HepG2 (cell line): ENCODE data around the gene IL27RA. TPM values are rescaled to one million over a fixed set of nuclear protein-coding genes. Genes with fewer than 3 reads are reported as not detected.

Experiments
- CHD2 ChIP-seq: IDR thresholded peaks from 2 replicates; pipeline ENCODE4 v1.6.1; 2011; ENCODE audit warnings: low read depth, low read length, improper control_type of control experiment
- DMTF1 ChIP-seq: sonication (generic); formaldehyde crosslinking; IDR thresholded peaks from 2 replicates; pipeline ENCODE4 v1.4.0; 2020; ENCODE audit warnings: mild to moderate bottlenecking, missing genetic modification reagents
- HDAC1 ChIP-seq: sonication (generic); formaldehyde crosslinking; IDR thresholded peaks from 2 replicates; pipeline ENCODE4 v1.5.1; 2020; ENCODE audit warnings: mild to moderate bottlenecking, missing genetic modification reagents
- HNF4G ChIP-seq, 2 experiments: sonication (generic) in 1 of 2; formaldehyde crosslinking in 1 of 2; IDR thresholded peaks; 2 replicates each; pipeline versions ENCODE4 v1.4.0 to v1.6.1; 2011 to 2020; ENCODE audit warnings: borderline replicate concordance in 2 of 2, low read depth in 2 of 2, mild to moderate bottlenecking in 2 of 2, low read length in 1 of 2, missing genetic modification reagents in 1 of 2, moderate library complexity in 1 of 2
- PATZ1 ChIP-seq: sonication (generic); formaldehyde crosslinking; IDR thresholded peaks from 2 replicates; pipeline ENCODE4 v1.4.0; 2020; ENCODE audit warnings: missing genetic modification reagents
- PAWR ChIP-seq: sonication (generic); formaldehyde crosslinking; IDR thresholded peaks from 2 replicates; pipeline ENCODE4 v1.4.0; 2020; ENCODE audit warnings: missing genetic modification reagents, mild to moderate bottlenecking, borderline replicate concordance
- RERE ChIP-seq: IDR thresholded peaks from 2 replicates; pipeline ENCODE4 v1.6.1; 2016; ENCODE audit warnings: low read depth, missing genetic modification reagents, missing compliant biosample characterization
- SKI ChIP-seq: fragments of 450-650 bp; IDR thresholded peaks from one replicate; pipeline ENCODE4 v1.6.1; 2018; ENCODE audit warnings: mild to moderate bottlenecking; ENCODE audit not compliant: partially characterized antibody
- SMAD3 ChIP-seq: sonication (generic); formaldehyde crosslinking; IDR thresholded peaks from 2 replicates; pipeline ENCODE4 v1.4.0; 2020; ENCODE audit warnings: missing genetic modification reagents
- TFDP1 ChIP-seq: IDR thresholded peaks from 2 replicates; pipeline ENCODE4 v1.6.1; 2016; ENCODE audit warnings: missing compliant biosample characterization, missing genetic modification reagents, borderline replicate concordance
- ZBTB8A ChIP-seq: sonication (generic); formaldehyde crosslinking; IDR thresholded peaks from 2 replicates; pipeline ENCODE4 v1.4.0; 2020; ENCODE audit warnings: mild to moderate bottlenecking, low read depth, missing genetic modification reagents, borderline replicate concordance
- ZC3H4 ChIP-seq: sonication (generic); formaldehyde crosslinking; IDR thresholded peaks from 2 replicates; pipeline ENCODE4 v1.4.0; 2020; ENCODE audit warnings: missing genetic modification reagents, borderline replicate concordance
- ZFP1 ChIP-seq: IDR thresholded peaks from 2 replicates; pipeline ENCODE4 v1.6.1; 2016
- ZNF709 ChIP-seq: sonication (generic); formaldehyde crosslinking; IDR thresholded peaks from 2 replicates; pipeline ENCODE4 v1.5.0; 2020; ENCODE audit warnings: mild to moderate bottlenecking, missing genetic modification reagents
- ZNF713 ChIP-seq: sonication (generic); formaldehyde crosslinking; IDR thresholded peaks from 2 replicates; pipeline ENCODE4 v1.4.0; 2020; ENCODE audit warnings: mild to moderate bottlenecking, missing genetic modification reagents
- ZNF768 ChIP-seq: sonication (generic); formaldehyde crosslinking; IDR thresholded peaks from 2 replicates; pipeline ENCODE4 v1.4.0; 2020; ENCODE audit warnings: missing genetic modification reagents
- ZNF788 ChIP-seq: sonication (generic); formaldehyde crosslinking; IDR thresholded peaks from 2 replicates; pipeline ENCODE4 v1.5.0; 2020; ENCODE audit warnings: mild to moderate bottlenecking, missing genetic modification reagents, borderline replicate concordance
- ZNF879 ChIP-seq: sonication (generic); formaldehyde crosslinking; IDR thresholded peaks from 2 replicates; pipeline ENCODE4 v1.8.1; 2023; ENCODE audit warnings: missing genetic modification reagents
- polyA plus RNA-seq, 8 experiments: library from polyadenylated mRNA; depleted of rRNA in 3 of 8; stranded (reverse) in 7 of 8; unstranded in 1 of 8; fragments of >200 nt; fragmentation: Illumina TruSeq in 4 of 8; extraction: Trizol in 4 of 8; gene quantifications; 2 replicates each; pipeline versions ENCODE4 v1.2.1 to v1.2.3, GENCODE V29; 2011 to 2016; ENCODE audit warnings: low read depth in 4 of 8, missing spikeins in 1 of 8, mixed read lengths in 1 of 8; ENCODE audit not compliant: insufficient read depth in 1 of 8
- total RNA-seq, 5 experiments: library from RNA; depleted of rRNA; stranded (reverse); fragments of >200 nt; fragmentation: Illumina TruSeq; extraction: Trizol; gene quantifications; 2 replicates each; pipeline ENCODE4 v1.2.3, GENCODE V29; 2016; ENCODE audit warnings: low read depth in 1 of 5

IL27RA gene
- total and polyA plus RNA-seq, 2 of the 13 experiments (the other 11 are each of a cell fraction or from before 2014, with no cell fraction given) = 3.5 to 8.1 TPM

DNA sequence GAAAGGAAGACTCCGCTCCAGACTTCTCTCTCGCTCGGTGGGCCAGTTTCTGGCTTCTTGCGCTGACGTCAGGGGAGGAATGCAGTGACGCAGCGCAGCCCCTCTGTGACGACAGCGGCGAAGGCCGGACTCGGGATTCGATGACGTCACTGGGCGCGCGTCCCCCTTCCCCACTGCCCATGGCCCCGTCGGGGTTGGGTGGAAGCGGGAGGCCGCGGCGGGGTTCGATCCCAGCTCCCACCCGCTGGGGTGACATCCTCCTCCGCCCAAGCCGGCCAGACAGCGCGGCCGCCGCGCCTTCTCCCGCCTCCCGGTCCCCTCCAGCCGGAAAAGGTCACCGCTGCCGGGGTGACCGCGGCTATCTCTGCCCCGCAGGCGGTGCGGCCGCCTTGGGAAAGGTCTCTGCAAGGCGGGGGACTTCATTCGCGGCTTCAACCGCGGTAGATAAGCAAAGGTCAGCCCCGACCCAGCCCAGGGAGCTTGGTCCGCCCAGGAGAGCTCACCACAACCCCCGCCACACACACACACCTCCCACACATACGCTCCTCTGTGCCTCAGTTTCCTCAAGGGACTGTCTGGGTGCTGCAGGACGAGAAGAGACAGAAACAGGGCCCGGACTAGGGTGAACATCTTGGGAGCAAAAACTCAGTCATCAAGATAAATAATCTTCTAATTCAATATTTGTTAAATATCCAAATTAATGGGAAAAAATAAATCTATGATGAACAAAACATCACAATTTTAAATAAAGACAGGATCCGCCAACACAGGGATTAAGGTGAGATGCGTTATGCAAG lies 24.6 kb upstream of the IL27RA start (continued):
- TF ChIP-seq HDAC1 (CRISPR knock-in tag) = peak; percentile 78
- peak; percentile 53; the same call in 1 of the 2 replicates for TF ChIP-seq ZNF768 (CRISPR knock-in tag)
- TF ChIP-seq TFDP1 (CRISPR knock-in tag) = no peak
- no peak for TF ChIP-seq ZC3H4
- TF ChIP-seq ZNF879 (CRISPR knock-in tag) = no peak
- TF ChIP-seq SMAD3 (CRISPR knock-in tag) = peak; percentile 63; the same call in 1 of the 2 replicates
- peak; percentile 83; the same call in 1 of the 2 replicates for TF ChIP-seq ZNF709
- TF ChIP-seq ZNF788 (CRISPR knock-in tag) = peak; percentile 99; the same call in 1 of the 2 replicates
- TF ChIP-seq DMTF1 (CRISPR knock-in tag) = no peak
- no peak for TF ChIP-seq ZBTB8A
- TF ChIP-seq CHD2 = no peak
- TF ChIP-seq PAWR (CRISPR knock-in tag) = no peak
- TF ChIP-seq PATZ1 (CRISPR knock-in tag) = peak; percentile 80
- no peak for TF ChIP-seq HNF4G (IDR thresholded peaks at IDR 0.05; ENCODE audit: borderline replicate concordance, low read depth, low read length)
- peak; percentile 74; the same call in 1 of the 2 replicates for TF ChIP-seq HNF4G (CRISPR knock-in tag; IDR thresholded peaks at IDR 0.05; ENCODE audit: borderline replicate concordance, low read depth)
- peak; percentile 34 for TF ChIP-seq SKI
- TF ChIP-seq RERE (CRISPR knock-in tag) = no peak; the same call in 1 of the 2 replicates
- TF ChIP-seq ZNF713 (CRISPR knock-in tag) = 0 out of 2 replicates have a peak, but pooled peaks have one; percentile 48
- no peak for TF ChIP-seq ZFP1 (CRISPR knock-in tag)
